ENCODE measurements around the gene RNPC3. TPM values are rescaled to one million over a fixed set of nuclear protein-coding genes. Genes with fewer than 3 reads are reported as not detected.
"Not testable (repeated sequence)": the region's sequence is repeated elsewhere in the genome, so short reads cannot be mapped to it uniquely, and the experiment has no call there.

Gene RNPC3
- total RNA-seq, 1 donor from 2014 or later = 9.9 TPM

DNA sequence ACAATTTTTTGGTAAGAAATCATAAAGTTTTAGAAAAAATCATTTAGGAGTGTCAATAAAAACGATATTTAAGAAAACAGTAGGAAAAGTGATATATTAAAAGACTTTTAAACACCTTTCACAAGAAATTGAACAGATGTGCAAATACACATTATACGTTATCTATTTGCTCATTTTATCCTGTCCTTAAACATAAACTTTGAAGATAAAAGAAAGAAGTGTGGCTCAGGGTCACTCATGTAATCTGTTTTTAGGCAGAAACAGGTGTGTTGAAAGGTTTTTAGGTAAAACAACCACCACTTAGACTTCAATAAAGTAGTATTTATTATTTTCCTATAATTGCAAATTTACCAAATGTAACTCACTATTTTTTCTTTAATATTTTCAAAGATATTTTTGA lies 59.0 kb downstream of the RNPC3 start:
- Mint-ChIP-seq H3K27me3 (ENCODE audit: low read depth) (peaks cover 17% of the 10 kb centered on the region), H3K4me1 (ENCODE audit: low read depth) (no peaks in the 10 kb centered on the region), H3K9me3 (ENCODE audit: low read depth) (peaks cover 3% of the 10 kb centered on the region), H3K27ac (ENCODE audit: unreplicated experiment) (no peak overlapping the region), H3K36me3 (ENCODE audit: low read depth) (no peaks in the 10 kb centered on the region), H3K4me3 (ENCODE audit: unreplicated experiment) (no peak overlapping the region)
- no peak for DNase-seq (ENCODE audit: low spot score)
- no peak for TF ChIP-seq CTCF (IDR thresholded peaks at IDR 0.05)

DNA sequence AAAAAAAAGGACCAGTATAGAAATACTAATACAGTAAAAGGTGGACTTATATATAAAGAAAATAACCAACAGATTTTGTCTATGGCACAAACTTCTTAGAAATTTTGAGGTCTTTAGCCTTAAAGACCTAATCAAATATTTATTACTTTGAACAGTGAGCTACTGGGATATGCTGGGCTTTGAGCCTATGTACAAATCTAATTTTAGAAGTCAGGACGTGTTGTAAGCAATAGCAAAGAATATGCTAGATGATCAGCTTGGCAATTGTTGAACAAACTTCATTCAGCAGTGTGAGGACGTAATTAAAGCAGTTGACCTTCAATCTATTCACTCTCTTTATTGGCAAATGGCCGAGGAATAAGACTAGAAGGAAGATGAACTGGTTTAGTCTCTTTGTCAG lies 77.2 kb downstream of the RNPC3 start:
- not testable (repeated sequence) for H3K36me3 Mint-ChIP-seq (ENCODE audit: low read depth); H3K9me3 Mint-ChIP-seq (ENCODE audit: low read depth); H3K27ac Mint-ChIP-seq (ENCODE audit: unreplicated experiment); H3K4me3 Mint-ChIP-seq (ENCODE audit: unreplicated experiment); H3K4me1 Mint-ChIP-seq (ENCODE audit: low read depth); DNase-seq (ENCODE audit: low spot score); H3K27me3 Mint-ChIP-seq (ENCODE audit: low read depth)

Other genes with a start within 250 kb of the RNPC3 start
- gene AMY2B, start 45.9 kb downstream of the RNPC3 start, total RNA-seq = 2.4 to 8.8 TPM (median 2.6 TPM) in 3 replicates
- gene AMY2A, start 91.7 kb downstream of the RNPC3 start, total RNA-seq = not detected in 3 replicates
- not detected in 3 replicates for gene AMY1A, start 130.1 kb downstream of the RNPC3 start, total RNA-seq
- gene AMY1B, start 170.5 kb downstream of the RNPC3 start, total RNA-seq = not detected in 3 replicates
- gene AMY1C, start 224.2 kb downstream of the RNPC3 start, total RNA-seq = not detected in 3 replicates

All from chondrocyte (in vitro differentiated cells).